Trophoblast cell (in vitro differentiated cells and primary cell): Measurements from ENCODE around the gene MICALL2.

ENCODE experiments used
- DNase-seq, 2 donors: peaks; one replicate each; pipeline ENCODE4 v3.0.0-alpha.2; 2016
- H2AFZ ChIP-seq: 2 replicates; pipeline ENCODE4 v1.6.1; 2013; ENCODE audit warnings: low read length, moderate library complexity, mild to moderate bottlenecking; ENCODE audit not compliant: insufficient read depth, poor library complexity
- H2AK5ac ChIP-seq: 2 replicates; pipeline ENCODE4 v1.6.1; 2013; ENCODE audit warnings: mild to moderate bottlenecking, low read length
- H2BK120ac ChIP-seq: 2 replicates; pipeline ENCODE4 v1.6.1; 2013; ENCODE audit warnings: low read length, mild to moderate bottlenecking, moderate library complexity; ENCODE audit not compliant: insufficient read depth, poor library complexity
- H2BK12ac ChIP-seq: 2 replicates; pipeline ENCODE4 v1.6.1; 2013; ENCODE audit warnings: mild to moderate bottlenecking, low read length, moderate library complexity
- H2BK5ac ChIP-seq: 2 replicates; pipeline ENCODE4 v1.6.1; 2013; ENCODE audit warnings: low read length, low read depth, moderate library complexity, mild to moderate bottlenecking; ENCODE audit not compliant: poor library complexity
- H3K14ac ChIP-seq: 2 replicates; pipeline ENCODE4 v1.6.1; 2013; ENCODE audit warnings: mild to moderate bottlenecking, low read length
- H3K18ac ChIP-seq: 2 replicates; pipeline ENCODE4 v1.6.1; 2013; ENCODE audit warnings: mild to moderate bottlenecking, low read length
- H3K23ac ChIP-seq: 2 replicates; pipeline ENCODE4 v1.6.1; 2013; ENCODE audit warnings: low read length
- H3K27ac ChIP-seq: 2 replicates; pipeline ENCODE4 v1.5.1; 2013; ENCODE audit warnings: low read depth, mild to moderate bottlenecking, inconsistent platforms, low read length, moderate library complexity
- H3K27me3 ChIP-seq: 2 replicates; pipeline ENCODE4 v1.6.1; 2013; ENCODE audit warnings: inconsistent platforms, mild to moderate bottlenecking, low read length, moderate library complexity; ENCODE audit not compliant: insufficient read depth
- H3K36me3 ChIP-seq, 2 experiments: 1 replicate in 1 of 2; 2 replicates in 1 of 2; pipeline ENCODE4 v1.6.1; 2013; ENCODE audit warnings: low read length in 2 of 2, mild to moderate bottlenecking in 2 of 2, moderate library complexity in 1 of 2; ENCODE audit not compliant: insufficient read depth in 2 of 2, control insufficient read depth in 1 of 2
- H3K4ac ChIP-seq: 2 replicates; pipeline ENCODE4 v1.6.1; 2013; ENCODE audit warnings: low read depth, mild to moderate bottlenecking, low read length, moderate library complexity
- H3K4me1 ChIP-seq, 2 experiments: 1 replicate in 1 of 2; 2 replicates in 1 of 2; pipeline ENCODE4 v1.6.1; 2013; ENCODE audit warnings: low read length in 2 of 2, mild to moderate bottlenecking in 2 of 2, moderate library complexity in 1 of 2; ENCODE audit not compliant: insufficient read depth in 2 of 2, control insufficient read depth in 1 of 2
- H3K4me2 ChIP-seq: 2 replicates; pipeline ENCODE4 v1.6.1; 2013; ENCODE audit warnings: inconsistent platforms, mild to moderate bottlenecking, low read length, moderate library complexity
- H3K4me3 ChIP-seq: 2 replicates; pipeline ENCODE4 v1.5.1; 2013; ENCODE audit warnings: mild to moderate bottlenecking, low read depth, low read length, inconsistent platforms
- H3K79me1 ChIP-seq: one replicate; pipeline ENCODE4 v1.6.1; 2013; ENCODE audit warnings: low read length
- H3K79me2 ChIP-seq: 2 replicates; pipeline ENCODE4 v1.6.1; 2013; ENCODE audit warnings: low read length, mild to moderate bottlenecking; ENCODE audit not compliant: control insufficient read depth, insufficient read depth, poor library complexity
- H3K9ac ChIP-seq: 2 replicates; pipeline ENCODE4 v1.6.1; 2013; ENCODE audit warnings: mild to moderate bottlenecking, low read length
- H3K9me3 ChIP-seq: 2 replicates; pipeline ENCODE4 v1.6.1; 2013; ENCODE audit warnings: low read depth, mild to moderate bottlenecking, control low read depth, inconsistent platforms, low read length; ENCODE audit not compliant: insufficient read depth
- H4K12ac ChIP-seq: 2 replicates; pipeline ENCODE4 v1.6.1; 2013; ENCODE audit warnings: low read depth, mild to moderate bottlenecking, low read length, moderate library complexity
- H4K8ac ChIP-seq: 2 replicates; pipeline ENCODE4 v1.6.1; 2013; ENCODE audit warnings: low read depth, mild to moderate bottlenecking, low read length, moderate library complexity
- H4K91ac ChIP-seq: one replicate; pipeline ENCODE4 v1.6.1; 2013; ENCODE audit warnings: low read depth, mild to moderate bottlenecking, low read length, moderate library complexity
- WGBS: extraction: QIAGEN DNeasy Blood & Tissue Kit; methylation state at CpG from one replicate; pipeline ENCODE4 v1.1.7; 2013; ENCODE audit warnings: missing lambda C conversion rate; ENCODE audit not compliant: insufficient read length, insufficient coverage; ENCODE audit errors: extremely low coverage; 5-methylcytosine and 5-hydroxymethylcytosine counted together

The MICALL2 gene

DNA sequence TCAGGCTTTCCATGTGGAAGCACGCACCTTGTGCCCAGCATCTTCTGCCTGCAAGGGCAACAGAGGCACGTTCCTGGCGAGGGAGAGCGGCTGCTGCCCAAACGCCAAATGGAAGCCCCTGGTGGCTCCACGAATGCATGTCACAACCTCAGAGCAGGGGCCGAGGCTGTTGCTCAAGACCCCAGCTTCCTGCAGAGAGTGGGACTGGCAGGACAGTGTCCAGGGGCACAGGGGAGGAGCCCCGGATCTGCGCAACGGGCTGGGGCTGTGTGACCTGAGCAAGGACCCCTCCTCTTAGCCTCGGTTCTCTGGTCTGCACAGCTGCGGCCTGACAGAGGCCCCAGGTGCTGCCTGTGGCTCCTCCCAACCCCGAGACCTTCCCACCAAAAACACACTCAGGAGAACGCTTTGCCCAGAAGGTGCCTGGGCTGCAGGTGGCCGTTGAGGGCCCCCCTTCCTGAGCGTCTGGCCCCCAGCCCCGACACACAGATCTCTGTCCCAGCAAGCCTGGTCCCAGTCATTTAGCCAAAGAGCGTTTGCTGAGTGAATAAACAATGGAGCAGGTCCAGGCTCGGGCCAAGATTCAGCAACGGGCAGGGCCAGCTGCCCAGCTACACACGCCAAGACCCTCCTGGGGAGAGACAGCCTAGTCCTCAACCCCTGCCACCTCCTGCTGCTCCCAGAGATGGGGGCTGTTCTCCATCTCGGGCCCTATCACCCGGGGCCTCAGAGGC lies 1.2 kb downstream of the MICALL2 start:
- H4K8ac ChIP-seq: no peak overlapping the region
- DNase-seq: no peak
- peak overlapping the region; percentile 6 for H3K14ac ChIP-seq
- H3K9me3 ChIP-seq: peaks cover 2% of the 10 kb centered on the region
- peak overlapping the region; percentile 8 for H2BK120ac ChIP-seq
- H3K4ac ChIP-seq: peak overlapping the region; percentile 9
- no peak overlapping the region for H3K23ac ChIP-seq
- no peak overlapping the region for H2BK5ac ChIP-seq
- H4K12ac ChIP-seq: no peak overlapping the region
- peaks cover 11% of the 10 kb centered on the region for H3K79me2 ChIP-seq
- peak overlapping the region; percentile 80 for H3K4me3 ChIP-seq
- no peaks in the 10 kb centered on the region for H3K36me3 ChIP-seq
- peak overlapping the region; percentile 86 for H3K4me2 ChIP-seq
- no peak overlapping the region for H2AK5ac ChIP-seq
- no peak overlapping the region for H3K18ac ChIP-seq
- H3K27ac ChIP-seq: no peak overlapping the region
- peak overlapping the region; percentile 9 for H2BK12ac ChIP-seq
- no peaks in the 10 kb centered on the region for H3K27me3 ChIP-seq
- peaks cover 24% of the 10 kb centered on the region for H3K79me1 ChIP-seq
- H4K91ac ChIP-seq: peak overlapping the region; percentile 38
- H3K4me1 ChIP-seq: peaks cover 48 to 58% of the 10 kb centered on the region in 2 experiments
- WGBS: no CpG with 5 or more reads among the region's 23 CpGs
- H3K9ac ChIP-seq: peak overlapping the region; percentile 73
- H2AFZ ChIP-seq: no peak overlapping the region

GRCh38 chr7:1457059-1457948 lies 2.0 kb downstream of the MICALL2 start:
- Histone ChIP-seq H3K4me2 (peak overlapping the region; percentile 10), H3K14ac (no peak overlapping the region), H4K91ac (peak overlapping the region; percentile 17), H2AFZ (no peak overlapping the region), H3K79me2 (peaks cover 13% of the 10 kb centered on the region), H3K27me3 (no peaks in the 10 kb centered on the region), H4K8ac (no peak overlapping the region), H2BK12ac (no peak overlapping the region), H3K4ac (no peak overlapping the region), H3K27ac (no peak overlapping the region), H3K9ac (no peak overlapping the region), H2AK5ac (no peak overlapping the region), H2BK120ac (no peak overlapping the region), H3K4me3 (no peak overlapping the region), H3K79me1 (peaks cover 28% of the 10 kb centered on the region), H4K12ac (no peak overlapping the region), H3K18ac (no peak overlapping the region), H3K9me3 (peaks cover 2% of the 10 kb centered on the region), H3K23ac (no peak overlapping the region), H2BK5ac (no peak overlapping the region), H3K36me3 (no peaks in the 10 kb centered on the region), H3K4me1 (peaks cover 56 to 64% of the 10 kb centered on the region in 2 experiments)
- DNase-seq: no peak
- no CpG with 5 or more reads among the region's 18 CpGs for WGBS

DNA sequence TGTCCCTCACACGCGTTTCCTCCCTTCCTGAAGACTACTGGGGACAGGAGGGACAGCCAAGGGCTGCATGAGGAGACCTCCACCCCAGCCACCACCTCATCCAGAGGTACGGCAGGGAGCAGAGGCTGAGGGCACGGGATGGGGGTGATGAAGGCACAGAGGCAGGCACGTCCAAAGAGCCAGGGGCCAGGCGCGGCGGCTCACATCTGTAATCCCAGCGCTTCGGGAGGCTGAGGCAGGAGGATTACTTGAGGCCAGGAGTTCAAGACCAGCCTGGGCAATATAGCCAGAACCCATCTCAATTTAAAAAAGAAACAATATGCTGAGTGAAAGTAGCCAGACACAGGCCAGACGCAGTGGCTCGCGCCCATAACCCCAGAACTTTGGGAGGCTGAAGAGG lies 3.3 kb downstream of the MICALL2 start:
- Histone ChIP-seq H3K9ac (no peak overlapping the region), H3K79me1 (peaks cover 33% of the 10 kb centered on the region), H3K27me3 (no peaks in the 10 kb centered on the region), H2BK5ac (no peak overlapping the region), H3K4me2 (no peak overlapping the region), H3K14ac (peak overlapping the region; percentile 16), H4K8ac (no peak overlapping the region), H3K9me3 (no peaks in the 10 kb centered on the region), H3K23ac (no peak overlapping the region), H4K91ac (no peak overlapping the region), H3K4me1 (peaks cover 57 to 67% of the 10 kb centered on the region in 2 experiments), H2BK12ac (no peak overlapping the region), H2AK5ac (no peak overlapping the region), H3K18ac (no peak overlapping the region), H2BK120ac (no peak overlapping the region), H2AFZ (no peak overlapping the region), H3K36me3 (no peaks in the 10 kb centered on the region), H3K79me2 (peaks cover 13% of the 10 kb centered on the region), H4K12ac (no peak overlapping the region), H3K4me3 (no peak overlapping the region), H3K4ac (no peak overlapping the region), H3K27ac (no peak overlapping the region)
- no CpG with 5 or more reads among the region's 13 CpGs for WGBS
- no peak for DNase-seq

DNA sequence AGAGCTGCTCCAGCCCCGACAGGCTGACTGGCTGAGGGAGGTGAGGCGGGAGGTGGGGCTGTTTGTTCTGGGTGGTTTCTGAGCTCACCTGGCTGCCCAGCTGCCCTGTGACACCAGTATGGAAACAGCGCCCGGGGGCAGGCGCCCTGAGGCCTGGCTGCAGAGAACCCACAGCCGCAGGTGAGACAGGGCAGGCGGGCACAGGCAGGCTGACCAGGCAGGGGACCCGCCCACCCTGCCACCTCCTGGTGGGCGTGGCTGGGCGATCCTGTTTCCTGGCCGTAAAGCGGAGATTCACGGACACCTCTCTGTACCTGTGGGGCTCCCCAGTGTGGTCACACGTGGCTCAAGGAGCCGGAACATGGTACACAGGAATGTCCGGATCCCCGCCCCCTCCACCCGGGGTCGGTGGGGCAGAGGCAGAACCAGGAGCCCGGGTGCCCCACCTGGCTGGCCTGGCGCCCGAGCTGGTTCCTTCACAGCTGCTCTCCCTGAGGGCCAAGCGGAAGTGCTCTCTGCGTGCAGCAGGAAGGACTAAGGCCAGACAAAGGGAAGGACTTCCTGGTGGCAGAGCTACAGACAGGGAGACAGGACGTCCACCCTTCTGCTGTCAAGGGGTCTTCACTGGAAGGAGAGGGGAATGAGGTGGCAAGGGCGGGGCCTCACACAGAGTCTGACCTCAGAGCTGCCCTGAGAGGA lies 3.9 kb downstream of the MICALL2 start:
- peaks cover 0 to 3% of the 10 kb centered on the region in 2 experiments for H3K36me3 ChIP-seq

More for the DNA sequence above, 3.9 kb downstream of the MICALL2 start:
- H3K27me3 ChIP-seq: no peaks in the 10 kb centered on the region
- no peaks in the 10 kb centered on the region for H3K9me3 ChIP-seq
- H2AK5ac ChIP-seq: peak overlapping the region; percentile 75
- peak overlapping the region; percentile 65 for H2BK120ac ChIP-seq
- H3K4ac ChIP-seq: no peak overlapping the region
- H2BK12ac ChIP-seq: no peak overlapping the region
- H3K9ac ChIP-seq: no peak overlapping the region
- no peak overlapping the region for H3K4me3 ChIP-seq
- H4K8ac ChIP-seq: peak overlapping the region; percentile 66
- H3K14ac ChIP-seq: no peak overlapping the region
- H3K27ac ChIP-seq: no peak overlapping the region
- H3K4me2 ChIP-seq: no peak overlapping the region
- H2AFZ ChIP-seq: no peak overlapping the region
- peak overlapping the region; percentile 85 for H4K91ac ChIP-seq
- H2BK5ac ChIP-seq: no peak overlapping the region
- peak; percentile 99 for DNase-seq
- H3K79me1 ChIP-seq: peaks cover 32% of the 10 kb centered on the region
- WGBS: no CpG with 5 or more reads among the region's 26 CpGs
- peaks cover 13% of the 10 kb centered on the region for H3K79me2 ChIP-seq
- peak overlapping the region; percentile 62 for H3K18ac ChIP-seq
- H3K4me1 ChIP-seq: peaks cover 53 to 67% of the 10 kb centered on the region in 2 experiments
- no peak overlapping the region for H3K23ac ChIP-seq
- no peak overlapping the region for H4K12ac ChIP-seq
